ENCODE measurements around the gene TMEM88.

Gene TMEM88

GRCh38 chr17:7844292-7845154 lies 10.3 kb upstream of the TMEM88 start:
- DNase-seq, result peak; percentile 94

DNA sequence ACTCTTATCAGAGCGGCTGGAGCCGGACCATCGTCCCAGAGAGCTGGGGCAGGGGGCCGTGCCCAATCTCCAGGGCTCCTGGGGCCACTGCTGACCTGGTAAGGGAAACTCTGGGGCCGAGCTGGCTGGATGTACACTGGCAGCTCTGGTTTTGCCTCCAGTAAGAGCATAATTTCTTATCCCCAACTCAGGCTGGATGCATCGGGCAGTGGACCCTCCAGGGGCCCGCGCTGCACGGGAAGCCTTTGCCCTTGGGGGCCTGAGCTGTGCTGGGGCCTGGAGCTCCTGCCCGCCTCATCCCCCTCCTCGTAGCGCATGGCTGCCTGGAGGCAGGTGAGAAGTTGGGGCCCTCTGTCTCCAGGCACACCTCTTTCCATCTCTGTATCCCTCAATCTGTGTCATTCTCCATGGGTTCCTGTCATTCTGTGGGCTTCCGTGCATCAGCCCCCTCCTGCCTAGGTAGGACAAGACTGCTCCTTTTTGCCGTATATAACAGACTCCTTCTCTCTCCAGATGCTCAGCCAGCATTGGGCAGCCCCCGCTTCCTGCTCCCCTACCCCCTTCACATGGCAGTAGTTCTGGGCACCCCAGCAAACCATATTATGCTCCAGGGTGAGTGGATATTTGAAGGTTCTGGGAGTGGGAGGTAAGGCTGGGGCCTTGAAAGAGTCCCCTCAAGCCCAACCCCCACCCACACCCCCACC lies 9.4 kb upstream of the TMEM88 start:
- DNase-seq, result no peak

DNA sequence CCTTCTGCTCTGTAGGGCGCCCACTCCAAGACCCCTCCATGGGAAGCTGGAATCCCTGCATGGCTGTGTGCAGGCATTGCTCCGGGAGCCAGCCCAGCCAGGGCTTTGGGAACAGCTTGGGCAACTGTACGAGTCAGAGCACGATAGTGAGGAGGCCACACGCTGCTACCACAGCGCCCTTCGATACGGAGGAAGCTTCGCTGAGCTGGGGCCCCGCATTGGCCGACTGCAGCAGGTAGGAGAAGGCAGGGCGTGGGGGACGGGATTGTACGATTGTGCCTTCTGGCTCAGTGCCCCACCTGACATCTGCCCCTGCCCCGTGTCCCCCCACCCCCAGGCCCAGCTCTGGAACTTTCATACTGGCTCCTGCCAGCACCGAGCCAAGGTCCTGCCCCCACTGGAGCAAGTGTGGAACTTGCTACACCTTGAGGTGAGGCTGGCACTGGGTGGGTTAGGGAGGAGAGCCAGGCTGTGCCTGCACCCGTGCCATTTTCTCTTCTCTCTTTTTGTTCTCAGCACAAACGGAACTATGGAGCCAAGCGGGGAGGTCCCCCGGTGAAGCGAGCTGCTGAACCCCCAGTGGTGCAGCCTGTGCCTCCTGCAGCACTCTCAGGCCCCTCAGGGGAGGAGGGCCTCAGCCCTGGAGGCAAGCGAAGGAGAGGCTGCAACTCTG lies 8.7 kb upstream of the TMEM88 start:
- no peak for DNase-seq

DNA sequence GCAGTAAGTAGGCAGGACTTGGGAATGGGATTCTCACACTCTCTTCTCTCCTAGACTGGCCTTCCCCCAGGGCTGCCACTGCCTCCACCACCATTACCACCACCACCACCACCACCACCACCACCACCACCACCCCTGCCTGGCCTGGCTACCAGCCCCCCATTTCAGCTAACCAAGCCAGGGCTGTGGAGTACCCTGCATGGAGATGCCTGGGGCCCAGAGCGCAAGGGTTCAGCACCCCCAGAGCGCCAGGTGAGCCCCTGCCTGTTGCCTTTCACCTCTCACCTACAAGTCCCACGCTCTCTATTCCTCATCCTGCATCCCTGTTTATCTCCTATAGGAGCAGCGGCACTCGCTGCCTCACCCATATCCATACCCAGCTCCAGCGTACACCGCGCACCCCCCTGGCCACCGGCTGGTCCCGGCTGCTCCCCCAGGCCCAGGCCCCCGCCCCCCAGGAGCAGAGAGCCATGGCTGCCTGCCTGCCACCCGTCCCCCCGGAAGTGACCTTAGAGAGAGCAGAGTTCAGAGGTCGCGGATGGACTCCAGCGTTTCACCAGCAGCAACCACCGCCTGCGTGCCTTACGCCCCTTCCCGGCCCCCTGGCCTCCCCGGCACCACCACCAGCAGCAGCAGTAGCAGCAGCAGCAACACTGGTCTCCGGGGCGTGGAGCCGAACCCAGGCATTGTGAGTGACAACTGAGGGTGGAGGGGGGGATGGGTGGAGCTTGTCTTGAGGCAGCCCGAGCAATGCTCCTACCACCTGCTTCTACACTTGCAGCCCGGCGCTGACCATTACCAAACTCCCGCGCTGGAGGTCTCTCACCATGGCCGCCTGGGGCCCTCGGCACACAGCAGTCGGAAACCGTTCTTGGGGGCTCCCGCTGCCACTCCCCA lies 7.9 kb upstream of the TMEM88 start:
- DNase-seq, result no peak

GRCh38 chr17:7848131-7848579 lies 6.7 kb upstream of the TMEM88 start:
- DNase-seq, result no peak

DNA sequence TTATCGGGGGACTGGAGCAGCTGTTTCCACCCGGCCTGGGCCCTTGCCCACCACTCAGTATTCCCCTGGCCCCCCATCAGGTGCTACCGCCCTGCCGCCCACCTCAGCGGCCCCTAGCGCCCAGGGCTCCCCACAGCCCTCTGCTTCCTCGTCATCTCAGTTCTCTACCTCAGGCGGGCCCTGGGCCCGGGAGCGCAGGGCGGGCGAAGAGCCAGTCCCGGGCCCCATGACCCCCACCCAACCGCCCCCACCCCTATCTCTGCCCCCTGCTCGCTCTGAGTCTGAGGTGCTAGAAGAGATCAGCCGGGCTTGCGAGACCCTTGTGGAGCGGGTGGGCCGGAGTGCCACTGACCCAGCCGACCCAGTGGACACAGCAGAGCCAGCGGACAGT lies 6.1 kb upstream of the TMEM88 start:
- DNase-seq, result no peak

DNA sequence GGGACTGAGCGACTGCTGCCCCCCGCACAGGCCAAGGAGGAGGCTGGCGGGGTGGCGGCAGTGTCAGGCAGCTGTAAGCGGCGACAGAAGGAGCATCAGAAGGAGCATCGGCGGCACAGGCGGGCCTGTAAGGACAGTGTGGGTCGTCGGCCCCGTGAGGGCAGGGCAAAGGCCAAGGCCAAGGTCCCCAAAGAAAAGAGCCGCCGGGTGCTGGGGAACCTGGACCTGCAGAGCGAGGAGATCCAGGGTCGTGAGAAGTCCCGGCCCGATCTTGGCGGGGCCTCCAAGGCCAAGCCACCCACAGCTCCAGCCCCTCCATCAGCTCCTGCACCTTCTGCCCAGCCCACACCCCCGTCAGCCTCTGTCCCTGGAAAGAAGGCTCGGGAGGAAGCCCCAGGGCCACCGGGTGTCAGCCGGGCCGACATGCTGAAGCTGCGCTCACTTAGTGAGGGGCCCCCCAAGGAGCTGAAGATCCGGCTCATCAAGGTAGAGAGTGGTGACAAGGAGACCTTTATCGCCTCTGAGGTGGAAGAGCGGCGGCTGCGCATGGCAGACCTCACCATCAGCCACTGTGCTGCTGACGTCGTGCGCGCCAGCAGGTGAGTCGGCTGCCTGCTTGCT lies 5.6 kb upstream of the TMEM88 start:
- no peak for DNase-seq

GRCh38 chr17:7849751-7850504 lies 4.9 kb upstream of the TMEM88 start:
- DNase-seq, result no peak

DNA sequence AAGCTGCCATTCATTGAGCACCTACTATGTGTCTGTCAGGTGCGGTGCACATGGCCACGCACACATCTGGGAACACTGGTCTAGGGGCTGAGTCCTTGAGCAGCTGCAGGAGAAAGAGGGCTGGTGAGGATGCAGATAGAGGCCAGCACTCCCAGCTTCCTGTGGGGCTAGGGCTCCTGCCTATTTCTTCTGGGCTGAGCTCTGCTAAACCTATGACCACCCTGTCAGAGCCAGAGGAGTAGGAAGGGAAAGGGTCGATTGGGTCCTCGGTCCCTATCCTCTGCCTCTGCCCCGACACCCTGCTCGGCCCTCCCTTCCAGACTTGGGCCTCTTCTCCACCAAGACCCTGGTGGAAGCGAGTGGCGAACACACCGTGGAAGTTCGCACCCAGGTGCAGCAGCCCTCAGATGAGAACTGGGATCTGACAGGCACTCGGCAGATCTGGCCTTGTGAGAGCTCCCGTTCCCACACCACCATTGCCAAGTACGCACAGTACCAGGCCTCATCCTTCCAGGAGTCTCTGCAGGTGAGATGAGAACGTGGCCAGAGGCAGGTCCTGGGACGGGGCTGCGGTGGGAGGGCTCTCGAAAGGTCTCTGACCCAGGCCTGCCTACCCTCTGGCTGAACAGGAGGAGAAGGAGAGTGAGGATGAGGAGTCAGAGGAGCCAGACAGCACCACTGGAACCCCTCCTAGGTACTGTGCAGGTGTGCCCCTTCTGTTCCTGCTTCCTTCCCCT lies 4.0 kb upstream of the TMEM88 start:
- no peak for DNase-seq

- peak; percentile 95 for DNase-seq
These were observed 3.2 kb upstream of the TMEM88 start for GRCh38 chr17:7851438-7852261.

- no peak for DNase-seq
These were observed 2.6 kb upstream of the TMEM88 start for GRCh38 chr17:7852262-7852670.

- no peak for DNase-seq
These were observed 1.8 kb upstream of the TMEM88 start for GRCh38 chr17:7852919-7853690.

DNA sequence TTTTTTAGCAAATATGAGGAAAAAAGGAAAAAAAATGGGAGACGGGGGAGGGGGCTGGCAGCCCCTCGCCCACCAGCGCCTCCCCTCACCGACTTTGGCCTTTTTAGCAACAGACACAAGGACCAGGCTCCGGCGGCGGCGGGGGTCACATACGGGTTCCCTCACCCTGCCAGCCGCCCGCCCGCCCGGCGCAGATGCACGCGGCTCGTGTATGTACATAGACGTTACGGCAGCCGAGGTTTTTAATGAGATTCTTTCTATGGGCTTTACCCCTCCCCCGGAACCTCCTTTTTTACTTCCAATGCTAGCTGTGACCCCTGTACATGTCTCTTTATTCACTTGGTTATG lies 1.2 kb upstream of the TMEM88 start:
- DNase-seq, result no peak

DNA sequence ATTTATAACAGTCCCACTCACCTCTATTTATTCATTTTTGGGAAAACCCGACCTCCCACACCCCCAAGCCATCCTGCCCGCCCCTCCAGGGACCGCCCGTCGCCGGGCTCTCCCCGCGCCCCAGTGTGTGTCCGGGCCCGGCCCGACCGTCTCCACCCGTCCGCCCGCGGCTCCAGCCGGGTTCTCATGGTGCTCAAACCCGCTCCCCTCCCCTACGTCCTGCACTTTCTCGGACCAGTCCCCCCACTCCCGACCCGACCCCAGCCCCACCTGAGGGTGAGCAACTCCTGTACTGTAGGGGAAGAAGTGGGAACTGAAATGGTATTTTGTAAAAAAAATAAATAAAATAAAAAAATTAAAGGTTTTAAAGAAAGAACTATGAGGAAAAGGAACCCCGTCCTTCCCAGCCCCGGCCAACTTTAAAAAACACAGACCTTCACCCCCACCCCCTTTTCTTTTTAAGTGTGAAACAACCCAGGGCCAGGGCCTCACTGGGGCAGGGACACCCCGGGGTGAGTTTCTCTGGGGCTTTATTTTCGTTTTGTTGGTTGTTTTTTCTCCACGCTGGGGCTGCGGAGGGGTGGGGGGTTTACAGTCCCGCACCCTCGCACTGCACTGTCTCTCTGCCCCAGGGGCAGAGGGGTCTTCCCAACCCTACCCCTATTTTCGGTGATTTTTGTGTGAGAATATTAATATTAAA lies 638 bp upstream of the TMEM88 start:
- DNase-seq, result no peak

DNA sequence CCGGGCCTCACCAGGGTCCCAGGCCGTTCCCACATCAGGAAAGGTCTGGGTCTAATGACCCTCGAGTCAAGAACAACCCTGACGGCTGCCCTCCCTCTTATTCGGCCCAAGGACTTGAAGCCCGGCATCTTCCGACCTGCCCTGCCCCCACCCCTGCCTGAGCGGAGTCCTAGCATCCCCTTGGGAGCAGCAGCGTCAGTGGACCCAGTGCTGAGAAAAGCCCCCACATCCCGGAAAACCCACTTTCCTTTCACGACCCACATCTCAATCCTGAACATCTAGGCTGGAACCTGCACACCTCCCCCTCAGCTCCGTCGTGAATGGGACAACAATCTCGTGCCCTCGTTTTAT lies 769 bp downstream of the TMEM88 start:
- no peak for DNase-seq

DNA sequence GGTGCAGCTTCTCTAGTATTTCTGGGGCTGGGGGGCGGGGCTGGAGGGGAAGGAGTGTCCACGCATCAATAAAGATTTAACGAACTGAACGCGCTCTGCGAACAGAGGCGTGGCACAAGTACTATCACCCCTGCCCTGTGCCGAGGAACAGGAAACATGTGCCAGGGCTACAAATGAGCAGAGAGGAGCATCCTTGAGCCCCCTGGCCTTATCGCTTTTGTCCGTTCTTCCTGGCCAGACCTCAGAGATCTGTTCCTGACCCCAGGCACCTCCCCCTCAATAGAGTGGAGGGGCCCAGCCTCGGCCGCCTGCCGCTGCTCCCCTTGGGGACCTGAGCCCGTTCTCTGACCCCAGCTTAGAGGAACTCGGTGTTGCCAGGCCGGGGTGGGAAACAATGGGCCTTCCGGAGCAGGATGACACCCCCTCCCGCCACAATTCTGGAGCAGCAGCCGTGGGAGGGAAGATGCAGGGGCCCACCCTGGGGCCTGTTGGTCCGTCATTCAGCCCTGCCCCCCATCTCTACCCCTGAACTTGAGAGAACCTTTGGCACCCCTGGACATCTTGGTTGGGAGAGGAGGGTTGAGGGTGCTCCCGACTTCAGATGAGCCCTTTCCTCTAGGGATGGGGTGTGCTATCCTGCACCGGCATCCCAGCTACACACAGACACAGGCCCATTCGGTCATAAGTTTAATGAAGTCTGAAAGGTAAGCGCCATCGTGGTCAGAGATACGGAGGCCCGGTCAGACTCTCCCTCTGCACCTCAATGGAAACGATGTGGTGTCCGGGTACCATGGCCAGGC lies 1.3 kb downstream of the TMEM88 start:
- peak; percentile 43 for DNase-seq
